Occipital lobe (tissue), 2 donors: Measurements from ENCODE around the gene CTNNBL1. TPM values are rescaled to one million over a fixed set of nuclear protein-coding genes. Genes with fewer than 3 reads are reported as not detected.
"Not testable (repeated sequence)": the region's sequence is repeated elsewhere in the genome, so short reads cannot be mapped to it uniquely, and the experiment has no call there.

Experiments
- DNase-seq: peaks from one replicate; lab custom pipeline; 2025; lab: John Stamatoyannopoulos, UW
- total RNA-seq: library from RNA; depleted of rRNA; stranded (reverse); fragments of >200 nt; gene quantifications from one replicate; pipeline ENCODE4 v1.2.3, GENCODE V29; 2014

Gene CTNNBL1
- total RNA-seq: 26.5 TPM

- DNase-seq: peak; percentile 96
These were observed at the start of gene CTNNBL1 for GRCh38 chr20:37693635-37694626. Gene CTNNBL1, plus strand, starts transcription at chr20:37694030. Its CDS starts 93 bp downstream, at chr20:37694123.

- DNase-seq: no peak
These were observed 49.2 kb upstream of the CTNNBL1 start for GRCh38 chr20:37644605-37645004.

- DNase-seq: no peak
These were observed 45.9 kb upstream of the CTNNBL1 start for GRCh38 chr20:37647946-37648345.

DNA sequence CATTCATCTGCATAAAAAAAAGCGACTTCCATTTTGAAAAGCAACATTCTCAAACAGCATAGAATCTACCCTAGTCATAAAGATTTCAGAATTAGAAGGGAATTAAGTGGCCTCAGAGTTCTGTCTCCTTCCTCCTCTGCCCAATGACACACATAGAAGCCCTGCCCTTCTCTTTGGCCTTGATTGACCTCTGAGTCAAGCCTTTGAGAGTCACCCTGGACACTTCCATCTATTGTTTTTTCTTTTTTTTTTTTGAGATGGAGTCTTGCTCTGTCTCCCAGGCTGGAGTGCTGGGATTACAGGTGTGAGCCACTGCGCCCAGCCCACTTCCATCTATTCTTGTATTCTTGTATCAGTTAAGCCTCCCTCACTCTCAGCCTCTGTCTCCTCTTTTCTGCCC lies 44.8 kb upstream of the CTNNBL1 start:
- DNase-seq: no peak

- no peak for DNase-seq
These were observed 44.0 kb upstream of the CTNNBL1 start for GRCh38 chr20:37649676-37650370.

GRCh38 chr20:37650661-37651060 lies 43.2 kb upstream of the CTNNBL1 start:
- DNase-seq: no peak

DNA sequence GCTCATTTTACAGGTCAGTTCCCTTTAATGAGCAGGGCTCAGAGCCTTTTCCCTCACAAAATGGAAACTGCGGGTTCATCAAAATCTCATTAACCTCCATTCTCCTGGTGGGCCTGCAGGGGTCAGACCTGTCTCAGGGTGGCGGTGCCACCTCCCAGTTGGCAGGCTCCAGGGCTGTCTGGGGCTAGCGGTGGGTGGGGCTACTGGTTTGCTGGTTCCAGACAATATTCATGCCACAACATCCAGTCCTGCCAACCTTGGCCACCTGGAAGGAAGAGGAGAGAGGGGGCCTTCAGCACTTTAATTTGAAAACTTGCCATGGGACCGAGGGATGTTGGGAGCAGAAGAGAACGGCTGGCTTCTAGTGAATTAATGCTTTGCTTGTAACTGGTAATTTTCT lies 41.9 kb upstream of the CTNNBL1 start:
- no peak for DNase-seq

GRCh38 chr20:37656945-37657344 lies 36.9 kb upstream of the CTNNBL1 start:
- no peak for DNase-seq

GRCh38 chr20:37657924-37658804 lies 35.7 kb upstream of the CTNNBL1 start:
- no peak for DNase-seq

GRCh38 chr20:37661519-37661918 lies 32.3 kb upstream of the CTNNBL1 start:
- no peak for DNase-seq

DNA sequence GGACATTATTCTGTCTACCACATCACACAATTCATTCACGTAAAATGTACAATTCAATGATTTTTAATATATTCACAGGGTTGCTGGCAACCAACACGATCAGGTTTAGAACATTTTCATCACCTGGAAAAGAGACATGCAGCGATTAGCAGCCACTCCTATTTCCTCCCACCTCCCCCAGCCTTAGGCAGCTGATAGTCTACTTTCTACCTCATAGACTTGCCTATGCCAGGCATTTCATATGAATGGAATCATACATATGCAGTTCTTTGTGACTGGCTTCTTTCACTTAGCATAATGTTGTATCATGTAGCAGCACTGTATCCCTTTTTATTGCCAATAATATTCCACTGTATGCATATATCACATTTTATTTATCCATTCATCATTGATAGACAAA lies 31.5 kb upstream of the CTNNBL1 start:
- no peak for DNase-seq

- not testable (repeated sequence) for DNase-seq
These were observed 29.2 kb upstream of the CTNNBL1 start for GRCh38 chr20:37664595-37664994.

GRCh38 chr20:37668166-37668565 lies 25.7 kb upstream of the CTNNBL1 start:
- no peak for DNase-seq

- no peak for DNase-seq
These were observed 24.6 kb upstream of the CTNNBL1 start for GRCh38 chr20:37669062-37669772.

GRCh38 chr20:37669773-37670236 lies 24.0 kb upstream of the CTNNBL1 start:
- no peak for DNase-seq

- peak; percentile 8 for DNase-seq
These were observed 23.5 kb upstream of the CTNNBL1 start for GRCh38 chr20:37670351-37670791.

DNA sequence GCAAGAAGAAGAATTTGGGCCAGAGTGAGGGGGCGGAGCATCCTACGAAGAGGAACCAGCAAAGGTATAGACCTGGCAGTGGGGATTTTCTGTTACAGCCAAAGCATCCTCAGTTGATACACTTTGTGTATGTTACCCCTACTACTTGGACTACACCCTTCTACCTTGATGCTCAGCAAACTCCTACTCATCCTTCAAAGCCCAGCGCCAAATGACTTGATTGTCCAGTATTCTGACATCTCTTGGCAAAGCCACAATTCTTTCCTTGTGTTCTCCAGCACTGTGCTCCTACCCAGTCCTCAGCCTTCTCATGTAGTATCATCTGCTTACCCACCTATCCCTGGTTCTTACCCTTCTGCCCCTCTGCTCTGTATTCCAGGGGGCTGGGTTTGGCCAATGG lies 21.7 kb upstream of the CTNNBL1 start:
- DNase-seq: no peak

- no peak for DNase-seq
These were observed 20.4 kb upstream of the CTNNBL1 start for GRCh38 chr20:37673444-37673843.

GRCh38 chr20:37676440-37676839 lies 17.4 kb upstream of the CTNNBL1 start:
- no peak for DNase-seq

- no peak for DNase-seq
These were observed 15.6 kb upstream of the CTNNBL1 start for GRCh38 chr20:37677969-37678861.
